Measurements from ENCODE around the gene KLB. TPM values are rescaled to one million over a fixed set of nuclear protein-coding genes. Genes with fewer than 3 reads are reported as not detected.
A peak's percentile ranks its signal among the peaks of the same experiment; 100 is the strongest.
"Not testable (repeated sequence)": the region's sequence is repeated elsewhere in the genome, so short reads cannot be mapped to it uniquely, and the experiment has no call there.

KLB gene
- total RNA-seq, 4 donors from 2014 or later = 0.66 to 1.8 (median 1.3) TPM; not detected in 1

DNA sequence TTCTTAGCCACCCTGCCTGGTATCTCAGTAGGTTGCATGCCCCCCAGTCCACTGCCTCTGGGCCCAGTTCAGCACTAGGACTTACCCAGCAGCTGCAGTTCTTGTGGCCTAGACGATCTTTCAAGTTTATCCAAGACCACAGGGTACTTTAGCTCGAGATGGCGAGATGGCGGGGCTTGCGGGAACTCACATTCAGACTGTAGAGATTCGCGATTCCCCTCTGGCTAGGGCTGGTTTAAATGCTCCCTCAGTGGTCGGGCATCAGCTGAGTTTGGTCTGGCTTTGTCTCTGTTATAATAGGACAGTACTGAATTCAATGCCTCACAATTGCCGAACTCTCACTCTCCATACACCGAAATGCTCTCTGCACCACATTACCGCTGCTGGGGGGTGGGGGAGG, 22.2 kb upstream of the KLB start:
- TF ChIP-seq POLR2A (IDR thresholded peaks at IDR 0.05) = no peak
- TF ChIP-seq, protein P1, sequence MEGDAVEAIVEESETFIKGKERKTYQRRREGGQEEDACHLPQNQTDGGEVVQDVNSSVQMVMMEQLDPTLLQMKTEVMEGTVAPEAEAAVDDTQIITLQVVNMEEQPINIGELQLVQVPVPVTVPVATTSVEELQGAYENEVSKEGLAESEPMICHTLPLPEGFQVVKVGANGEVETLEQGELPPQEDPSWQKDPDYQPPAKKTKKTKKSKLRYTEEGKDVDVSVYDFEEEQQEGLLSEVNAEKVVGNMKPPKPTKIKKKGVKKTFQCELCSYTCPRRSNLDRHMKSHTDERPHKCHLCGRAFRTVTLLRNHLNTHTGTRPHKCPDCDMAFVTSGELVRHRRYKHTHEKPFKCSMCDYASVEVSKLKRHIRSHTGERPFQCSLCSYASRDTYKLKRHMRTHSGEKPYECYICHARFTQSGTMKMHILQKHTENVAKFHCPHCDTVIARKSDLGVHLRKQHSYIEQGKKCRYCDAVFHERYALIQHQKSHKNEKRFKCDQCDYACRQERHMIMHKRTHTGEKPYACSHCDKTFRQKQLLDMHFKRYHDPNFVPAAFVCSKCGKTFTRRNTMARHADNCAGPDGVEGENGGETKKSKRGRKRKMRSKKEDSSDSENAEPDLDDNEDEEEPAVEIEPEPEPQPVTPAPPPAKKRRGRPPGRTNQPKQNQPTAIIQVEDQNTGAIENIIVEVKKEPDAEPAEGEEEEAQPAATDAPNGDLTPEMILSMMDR (IDR thresholded peaks at IDR 0.05) = no peak
- DNase-seq = no peak
- no peaks in the 10 kb centered on the region for H3K36me3 ChIP-seq
- no peaks in the 10 kb centered on the region for H3K9me3 ChIP-seq
- no peaks in the 10 kb centered on the region for H3K27me3 ChIP-seq
- H3K27ac ChIP-seq = no peak overlapping the region
- H3K4me3 ChIP-seq = no peak overlapping the region
- H3K4me1 ChIP-seq = no peaks in the 10 kb centered on the region

DNA sequence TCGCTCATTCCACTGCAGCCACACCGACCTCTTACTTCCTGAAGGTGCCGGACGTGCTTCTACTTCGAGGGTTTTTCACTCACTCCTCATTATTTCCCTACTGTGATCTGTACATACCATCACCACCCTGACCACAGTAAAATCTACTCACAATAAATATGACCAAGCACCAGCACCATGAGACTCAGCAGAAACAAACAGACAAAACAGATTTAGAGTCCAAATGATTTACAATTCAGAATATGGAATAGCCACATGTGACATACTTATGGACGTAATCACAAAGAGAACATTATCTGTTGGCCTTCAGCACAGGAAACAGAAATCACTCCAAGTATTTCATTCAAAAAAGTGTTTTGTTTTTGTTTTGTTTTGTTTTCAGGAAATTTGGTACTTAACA, 16.1 kb upstream of the KLB start:
- no peaks in the 10 kb centered on the region for H3K27me3 ChIP-seq
- H3K4me1 ChIP-seq = no peaks in the 10 kb centered on the region
- H3K36me3 ChIP-seq = no peaks in the 10 kb centered on the region
- H3K4me3 ChIP-seq = no peak overlapping the region
- no peak for DNase-seq
- no peak overlapping the region for H3K27ac ChIP-seq
- no peak for TF ChIP-seq POLR2A (IDR thresholded peaks at IDR 0.05)
- TF ChIP-seq, protein P1 (IDR thresholded peaks at IDR 0.05) = no peak
- no peaks in the 10 kb centered on the region for H3K9me3 ChIP-seq

DNA sequence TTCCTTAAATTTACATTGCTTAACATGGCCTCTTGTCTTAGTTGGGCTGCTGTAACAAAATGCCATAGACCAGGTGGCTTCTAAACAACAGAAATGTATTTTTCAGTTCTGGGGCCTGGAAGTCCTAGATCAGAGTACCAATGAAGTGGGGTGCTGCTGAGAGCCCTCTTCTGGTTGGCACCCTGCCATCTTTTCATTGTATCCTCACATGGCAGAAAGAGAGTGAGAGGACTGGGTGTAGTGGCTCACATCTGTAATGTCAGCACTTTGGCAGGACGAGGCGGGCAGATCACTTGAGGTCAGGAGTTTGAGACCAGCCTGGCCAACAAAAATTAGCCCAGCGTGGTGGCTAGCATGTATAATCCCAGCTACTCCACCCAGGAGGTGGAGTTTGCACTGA, 12.0 kb upstream of the KLB start:
- Histone ChIP-seq H3K4me3 (no peak overlapping the region), H3K27ac (no peak overlapping the region), H3K27me3 (no peaks in the 10 kb centered on the region), H3K4me1 (no peaks in the 10 kb centered on the region), H3K9me3 (no peaks in the 10 kb centered on the region), H3K36me3 (no peaks in the 10 kb centered on the region)
- no peak for TF ChIP-seq POLR2A (IDR thresholded peaks at IDR 0.05)
- TF ChIP-seq, protein P1 (IDR thresholded peaks at IDR 0.05) = no peak
- DNase-seq = no peak

DNA sequence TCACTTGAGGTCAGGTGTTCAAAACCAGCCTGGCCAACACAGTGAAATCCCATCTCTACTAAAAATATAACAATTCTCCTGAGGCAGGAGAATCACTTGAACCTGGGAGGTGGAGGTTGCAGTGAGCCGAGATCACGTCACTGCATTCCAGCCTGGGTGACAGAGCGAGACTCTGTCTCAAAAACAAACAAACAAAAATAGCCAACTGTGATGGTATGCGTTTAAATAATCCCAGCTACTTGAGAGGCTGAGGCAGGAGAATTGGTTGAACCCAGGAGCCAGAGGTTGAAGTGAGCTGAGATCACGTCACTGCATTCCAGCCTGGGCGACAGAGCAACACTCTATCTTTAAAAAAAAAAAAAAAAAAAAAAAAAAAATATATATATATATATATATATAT, 5.1 kb upstream of the KLB start:
- H3K27ac ChIP-seq, H3K4me3 ChIP-seq, H3K36me3 ChIP-seq, H3K27me3 ChIP-seq, DNase-seq, H3K4me1 ChIP-seq, H3K9me3 ChIP-seq: not testable (repeated sequence)

DNA sequence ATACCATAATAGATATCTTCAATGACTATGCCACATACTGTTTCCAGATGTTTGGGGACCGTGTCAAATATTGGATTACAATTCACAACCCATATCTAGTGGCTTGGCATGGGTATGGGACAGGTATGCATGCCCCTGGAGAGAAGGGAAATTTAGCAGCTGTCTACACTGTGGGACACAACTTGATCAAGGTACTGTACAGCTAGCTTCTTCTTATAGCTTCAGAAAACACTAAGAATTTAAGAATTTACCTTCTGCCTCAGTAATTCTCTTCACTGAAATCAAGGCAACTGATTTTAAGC, 805 bp downstream of the KLB start:
- H3K4me3 ChIP-seq = peak overlapping the region in 1 of 4 donors; percentile 39
- H3K4me1 ChIP-seq = no peaks in the 10 kb centered on the region
- no peak for DNase-seq
- H3K27ac ChIP-seq = no peak overlapping the region
- H3K9me3 ChIP-seq = no peaks in the 10 kb centered on the region
- H3K27me3 ChIP-seq = no peaks in the 10 kb centered on the region
- TF ChIP-seq, protein P1 (IDR thresholded peaks at IDR 0.05) = no peak
- no peak for TF ChIP-seq POLR2A (IDR thresholded peaks at IDR 0.05)
- H3K36me3 ChIP-seq = no peaks in the 10 kb centered on the region

DNA sequence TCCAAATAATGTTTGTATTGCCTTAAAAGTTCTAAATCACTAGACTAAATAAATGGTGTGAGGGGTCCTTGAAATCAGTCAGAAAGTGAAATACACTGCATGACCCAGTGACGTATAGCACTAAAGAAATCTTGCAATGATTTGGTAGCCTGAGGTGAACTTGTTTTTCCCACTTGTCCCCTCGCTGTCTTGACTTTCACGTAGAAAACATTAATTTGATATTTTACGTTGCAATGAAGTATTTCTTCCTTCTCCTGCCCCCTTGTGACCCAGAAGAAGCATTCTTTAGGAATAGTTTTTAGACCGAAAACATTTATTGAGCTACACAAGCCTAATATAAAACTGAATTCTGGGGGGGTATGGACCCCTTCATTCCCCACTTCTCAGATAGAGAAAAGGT, 3.7 kb downstream of the KLB start:
- TF ChIP-seq, protein P1 (IDR thresholded peaks at IDR 0.05) = peak in 1 of 6 experiments; percentile 4
- no peak for TF ChIP-seq POLR2A (IDR thresholded peaks at IDR 0.05)
- Histone ChIP-seq H3K27ac (no peak overlapping the region), H3K36me3 (no peaks in the 10 kb centered on the region)

DNA sequence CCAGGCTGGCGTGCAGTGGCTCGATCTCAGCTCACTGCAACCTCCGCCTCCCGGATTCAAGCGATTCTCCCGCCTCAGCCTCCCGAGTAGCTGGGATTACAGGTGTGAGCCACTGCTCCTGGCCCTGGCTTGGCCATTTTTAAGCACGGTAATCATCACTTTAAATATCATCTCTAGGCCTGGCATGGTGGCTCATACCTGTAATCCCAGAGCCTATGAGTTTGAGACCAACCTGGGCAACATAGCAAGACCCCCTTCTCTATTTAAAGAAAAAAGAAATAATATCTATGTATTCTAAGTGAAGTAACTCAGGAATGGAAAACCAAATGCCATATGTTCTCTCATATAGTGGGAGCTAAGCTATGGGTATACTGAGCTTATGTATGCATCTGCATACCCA, 4.8 kb downstream of the KLB start:
- not testable (repeated sequence) for H3K9me3 ChIP-seq, DNase-seq, H3K4me3 ChIP-seq, H3K27me3 ChIP-seq, H3K4me1 ChIP-seq, H3K27ac ChIP-seq, H3K36me3 ChIP-seq

More for the DNA sequence above, 3.7 kb downstream of the KLB start:
- no peaks in the 10 kb centered on the region for H3K9me3 ChIP-seq
- H3K4me3 ChIP-seq = no peak overlapping the region
- no peak for DNase-seq
- no peaks in the 10 kb centered on the region for H3K4me1 ChIP-seq
- H3K27me3 ChIP-seq = no peaks in the 10 kb centered on the region

Data from Peyer's patch (tissue), 4 donors.